Suprapubic skin (tissue), 4 donors: ENCODE data around the gene FTSJ3. TPM values are rescaled to one million over a fixed set of nuclear protein-coding genes. Genes with fewer than 3 reads are reported as not detected.

ENCODE experiments used
- DNase-seq, 2 donors: peaks; one replicate each; pipeline ENCODE4 v3.0.0-alpha.2; 2019; ENCODE audit warnings: low spot score in 2 of 2
- H3K27ac ChIP-seq: fragments of 200-600 bp; sonication (generic); one replicate; pipeline ENCODE4 v1.5.1; 2019
- H3K27me3 ChIP-seq: fragments of 200-600 bp; sonication (generic); one replicate; pipeline ENCODE4 v1.5.1; 2019
- H3K36me3 ChIP-seq: fragments of 200-600 bp; sonication (generic); one replicate; pipeline ENCODE4 v1.5.1; 2019
- H3K4me1 ChIP-seq: fragments of 200-600 bp; sonication (generic); one replicate; pipeline ENCODE4 v1.5.1; 2019
- H3K4me3 ChIP-seq: fragments of 200-600 bp; sonication (generic); one replicate; pipeline ENCODE4 v1.5.1; 2019; ENCODE audit warnings: mild to moderate bottlenecking
- H3K9me3 ChIP-seq: fragments of 200-600 bp; sonication (generic); one replicate; pipeline ENCODE4 v1.5.1; 2019
- EP300 ChIP-seq: sonication (generic); formaldehyde crosslinking; IDR thresholded peaks from one replicate; pipeline ENCODE4 v1.6.1; 2017; ENCODE audit warnings: antibody characterized with exemption
- POLR2A ChIP-seq, 2 donors: fragments of 450-650 bp; IDR thresholded peaks; one replicate each; pipeline ENCODE4 v1.6.1; 2017; ENCODE audit warnings: antibody characterized with exemption in 2 of 2, mild to moderate bottlenecking in 2 of 2, moderate library complexity in 2 of 2
- POLR2AphosphoS5 ChIP-seq, 3 donors: sonication (generic); formaldehyde crosslinking; IDR thresholded peaks; one replicate each; pipeline ENCODE4 v1.6.1; 2017; ENCODE audit warnings: antibody characterized with exemption in 3 of 3
- WGBS: methylation state at CpG from one replicate; pipeline ENCODE4 v1.1.5; 2018; 5-methylcytosine and 5-hydroxymethylcytosine counted together
- total RNA-seq, 4 donors: library from RNA; depleted of rRNA; stranded (reverse); fragments of >200 nt; gene quantifications; one replicate each; pipeline ENCODE4 v1.1.0, GENCODE V29; 2016
- TF ChIP-seq, protein P1 (sequence below), 2 donors: fragments of 200-600 bp in 1 of 2; fragments of 450-650 bp in 1 of 2; sonication (generic) in 1 of 2; IDR thresholded peaks; one replicate each; pipeline ENCODE4 v1.5.1; 2016 to 2019; ENCODE audit warnings: antibody characterized with exemption in 2 of 2, mild to moderate bottlenecking in 1 of 2, moderate library complexity in 1 of 2

FTSJ3 gene
- total RNA-seq, 4 donors from 2014 or later = 46.4 to 54.7 (median 48.4) TPM

DNA sequence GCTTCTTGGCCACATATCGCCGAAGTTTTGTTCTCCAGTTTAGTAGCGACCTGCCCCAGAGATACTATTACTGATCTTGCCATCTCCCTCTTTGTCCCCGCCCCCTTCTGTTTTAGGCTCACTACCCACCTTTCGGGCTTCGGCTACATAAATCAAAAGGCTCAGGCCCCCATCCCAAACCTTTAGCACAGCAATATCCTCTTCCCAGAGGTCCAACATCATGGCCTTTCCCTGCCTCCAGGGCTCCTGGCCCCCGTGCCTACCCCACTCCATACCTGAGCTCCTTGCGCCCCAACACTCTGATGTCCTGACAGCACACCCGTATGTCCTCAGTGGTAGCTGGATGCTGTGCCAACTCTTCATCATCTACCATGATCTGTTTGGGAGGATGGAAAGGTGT is 3.1 kb downstream of the FTSJ3 start:
- no peak overlapping the region for H3K27ac ChIP-seq
- TF ChIP-seq POLR2A (IDR thresholded peaks at IDR 0.05) (no peak), EP300 (no peak), POLR2AphosphoS5 (IDR thresholded peaks at IDR 0.05) (no peak)
- TF ChIP-seq, protein P1, sequence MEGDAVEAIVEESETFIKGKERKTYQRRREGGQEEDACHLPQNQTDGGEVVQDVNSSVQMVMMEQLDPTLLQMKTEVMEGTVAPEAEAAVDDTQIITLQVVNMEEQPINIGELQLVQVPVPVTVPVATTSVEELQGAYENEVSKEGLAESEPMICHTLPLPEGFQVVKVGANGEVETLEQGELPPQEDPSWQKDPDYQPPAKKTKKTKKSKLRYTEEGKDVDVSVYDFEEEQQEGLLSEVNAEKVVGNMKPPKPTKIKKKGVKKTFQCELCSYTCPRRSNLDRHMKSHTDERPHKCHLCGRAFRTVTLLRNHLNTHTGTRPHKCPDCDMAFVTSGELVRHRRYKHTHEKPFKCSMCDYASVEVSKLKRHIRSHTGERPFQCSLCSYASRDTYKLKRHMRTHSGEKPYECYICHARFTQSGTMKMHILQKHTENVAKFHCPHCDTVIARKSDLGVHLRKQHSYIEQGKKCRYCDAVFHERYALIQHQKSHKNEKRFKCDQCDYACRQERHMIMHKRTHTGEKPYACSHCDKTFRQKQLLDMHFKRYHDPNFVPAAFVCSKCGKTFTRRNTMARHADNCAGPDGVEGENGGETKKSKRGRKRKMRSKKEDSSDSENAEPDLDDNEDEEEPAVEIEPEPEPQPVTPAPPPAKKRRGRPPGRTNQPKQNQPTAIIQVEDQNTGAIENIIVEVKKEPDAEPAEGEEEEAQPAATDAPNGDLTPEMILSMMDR (IDR thresholded peaks at IDR 0.05) = no peak

GRCh38 chr17:63823659-63824331 is 3.7 kb downstream of the FTSJ3 start:
- Histone ChIP-seq H3K4me1 (peaks cover 24% of the 10 kb centered on the region), H3K4me3 (no peak overlapping the region), H3K36me3 (peaks cover 69% of the 10 kb centered on the region), H3K27me3 (no peaks in the 10 kb centered on the region), H3K27ac (no peak overlapping the region), H3K9me3 (no peaks in the 10 kb centered on the region)
- TF ChIP-seq EP300 (no peak), POLR2AphosphoS5 (IDR thresholded peaks at IDR 0.05) (no peak), POLR2A (IDR thresholded peaks at IDR 0.05) (no peak)
- TF ChIP-seq, protein P1 (IDR thresholded peaks at IDR 0.05) = no peak
- DNase-seq = no peak
- 87% methylated on average over 13 of the region's 13 CpGs for WGBS

More for the DNA sequence above, 3.1 kb downstream of the FTSJ3 start:
- 89% methylated on average over 9 of the region's 9 CpGs for WGBS
- Histone ChIP-seq H3K9me3 (no peaks in the 10 kb centered on the region), H3K4me3 (no peak overlapping the region), H3K36me3 (peaks cover 67% of the 10 kb centered on the region), H3K4me1 (peaks cover 30% of the 10 kb centered on the region), H3K27me3 (no peaks in the 10 kb centered on the region)
- DNase-seq = no peak

DNA sequence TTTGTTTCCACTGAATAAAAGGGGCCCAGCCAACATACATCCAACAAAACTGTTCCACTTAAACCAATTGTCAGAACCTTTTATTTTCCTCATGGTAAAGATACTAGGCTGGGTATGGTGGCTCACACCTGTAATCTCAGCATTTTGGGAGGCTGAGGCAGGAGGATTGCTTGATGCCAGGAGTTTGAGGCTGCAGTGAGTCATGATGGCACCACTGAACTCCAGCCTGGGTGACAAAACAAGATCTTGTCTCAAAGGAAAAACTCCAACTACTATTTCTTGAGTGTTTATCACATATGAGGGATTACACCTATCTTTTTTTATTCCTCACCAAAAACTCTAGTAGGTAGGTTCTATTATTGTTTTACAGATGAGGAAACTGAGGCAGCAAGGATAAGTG is 4.9 kb downstream of the FTSJ3 start:
- H3K9me3 ChIP-seq = no peaks in the 10 kb centered on the region
- H3K27me3 ChIP-seq = no peaks in the 10 kb centered on the region
- peaks cover 15% of the 10 kb centered on the region for H3K4me1 ChIP-seq
- DNase-seq = no peak
- TF ChIP-seq POLR2A (IDR thresholded peaks at IDR 0.05) (no peak), EP300 (no peak)
- H3K27ac ChIP-seq = no peak overlapping the region
- H3K36me3 ChIP-seq = peaks cover 81% of the 10 kb centered on the region
- no peak overlapping the region for H3K4me3 ChIP-seq

- H3K27ac ChIP-seq = no peak overlapping the region
- peaks cover 15% of the 10 kb centered on the region for H3K4me1 ChIP-seq
- no peaks in the 10 kb centered on the region for H3K27me3 ChIP-seq
- peaks cover 89% of the 10 kb centered on the region for H3K36me3 ChIP-seq
- WGBS = 83% methylated on average over 6 of the region's 6 CpGs
- TF ChIP-seq, protein P1 (IDR thresholded peaks at IDR 0.05) = no peak
- no peak for TF ChIP-seq POLR2AphosphoS5 (IDR thresholded peaks at IDR 0.05)
- TF ChIP-seq EP300 = no peak
- no peak for TF ChIP-seq POLR2A (IDR thresholded peaks at IDR 0.05)
- no peaks in the 10 kb centered on the region for H3K9me3 ChIP-seq
- H3K4me3 ChIP-seq = no peak overlapping the region
- no peak for DNase-seq
Measured at GRCh38 chr17:63821804-63822203, 5.7 kb downstream of the FTSJ3 start.

- Histone ChIP-seq H3K4me1 (peaks cover 10% of the 10 kb centered on the region), H3K9me3 (no peaks in the 10 kb centered on the region), H3K36me3 (peaks cover 96% of the 10 kb centered on the region), H3K4me3 (no peak overlapping the region), H3K27ac (no peak overlapping the region), H3K27me3 (no peaks in the 10 kb centered on the region)
- no peak for DNase-seq
- TF ChIP-seq POLR2A (IDR thresholded peaks at IDR 0.05) (no peak), EP300 (no peak), POLR2AphosphoS5 (IDR thresholded peaks at IDR 0.05) (no peak)
- TF ChIP-seq, protein P1 (IDR thresholded peaks at IDR 0.05) = no peak
- 84% methylated on average over 10 of the region's 10 CpGs for WGBS
Measured at GRCh38 chr17:63820963-63821561, 6.4 kb downstream of the FTSJ3 start.
